HG03575 (cell line): Measurements from ENCODE around the gene ZBED6.
"Not testable (repeated sequence)": the region's sequence is repeated elsewhere in the genome, so short reads cannot be mapped to it uniquely, and the experiment has no call there.

Experiments
- ATAC-seq: cut with Tn5 transposase; IDR thresholded peaks from one replicate; pipeline ENCODE4 v1.9.1; 2021; ENCODE audit not compliant: unreplicated experiment, insufficient number of reproducible peaks, low FRiP score; ENCODE audit errors: extremely low read depth

Gene ZBED6

GRCh38 chr1:203777596-203777995 is 17.8 kb upstream of the ZBED6 start:
- ATAC-seq, result no peak

- ATAC-seq, result no peak
Observed at GRCh38 chr1:203778146-203778545, 17.3 kb upstream of the ZBED6 start.

- no peak for ATAC-seq
Observed at GRCh38 chr1:203778789-203779188, 16.6 kb upstream of the ZBED6 start.

- ATAC-seq, result no peak
Observed at GRCh38 chr1:203781962-203782361, 13.5 kb upstream of the ZBED6 start.

- ATAC-seq, result no peak
Observed at GRCh38 chr1:203789966-203790365, 5.5 kb upstream of the ZBED6 start.

- ATAC-seq, result no peak
Observed at GRCh38 chr1:203791498-203791897, 3.9 kb upstream of the ZBED6 start.

GRCh38 chr1:203792486-203792885 is 2.9 kb upstream of the ZBED6 start:
- no peak for ATAC-seq

- not testable (repeated sequence) for ATAC-seq
Observed at GRCh38 chr1:203793561-203793960, 1.9 kb upstream of the ZBED6 start.

GRCh38 chr1:203794764-203795440 is 521 bp upstream of the ZBED6 start:
- ATAC-seq, result no peak

- no peak for ATAC-seq
Observed at GRCh38 chr1:203796236-203796605, 798 bp downstream of the ZBED6 start.

GRCh38 chr1:203797216-203797615 is 1.8 kb downstream of the ZBED6 start:
- no peak for ATAC-seq

- ATAC-seq, result no peak
Observed at GRCh38 chr1:203797948-203798655, 2.7 kb downstream of the ZBED6 start.

GRCh38 chr1:203799157-203799556 is 3.7 kb downstream of the ZBED6 start:
- ATAC-seq, result no peak

- no peak for ATAC-seq
Observed at GRCh38 chr1:203799971-203800370, 4.5 kb downstream of the ZBED6 start.

GRCh38 chr1:203805689-203806088 is 10.3 kb downstream of the ZBED6 start:
- ATAC-seq, result no peak

GRCh38 chr1:203807196-203807595 is 11.8 kb downstream of the ZBED6 start:
- ATAC-seq, result no peak

- no peak for ATAC-seq
Observed at GRCh38 chr1:203813581-203814341, 18.3 kb downstream of the ZBED6 start.

- no peak for ATAC-seq
Observed at GRCh38 chr1:203818399-203818798, 23.0 kb downstream of the ZBED6 start.

GRCh38 chr1:203823306-203823705 is 27.9 kb downstream of the ZBED6 start:
- ATAC-seq, result no peak

GRCh38 chr1:203826175-203826574 is 30.8 kb downstream of the ZBED6 start:
- no peak for ATAC-seq
